Measurements from ENCODE around the gene SEMA6C. TPM values are rescaled to one million over a fixed set of nuclear protein-coding genes. Genes with fewer than 3 reads are reported as not detected.
"Not testable (repeated sequence)": the region's sequence is repeated elsewhere in the genome, so short reads cannot be mapped to it uniquely, and the experiment has no call there.

SEMA6C gene
- total and polyA plus RNA-seq, 2 donors (not counting 1 experiment from before 2014, with no cell fraction given): 0.76 to 0.99 TPM

DNA sequence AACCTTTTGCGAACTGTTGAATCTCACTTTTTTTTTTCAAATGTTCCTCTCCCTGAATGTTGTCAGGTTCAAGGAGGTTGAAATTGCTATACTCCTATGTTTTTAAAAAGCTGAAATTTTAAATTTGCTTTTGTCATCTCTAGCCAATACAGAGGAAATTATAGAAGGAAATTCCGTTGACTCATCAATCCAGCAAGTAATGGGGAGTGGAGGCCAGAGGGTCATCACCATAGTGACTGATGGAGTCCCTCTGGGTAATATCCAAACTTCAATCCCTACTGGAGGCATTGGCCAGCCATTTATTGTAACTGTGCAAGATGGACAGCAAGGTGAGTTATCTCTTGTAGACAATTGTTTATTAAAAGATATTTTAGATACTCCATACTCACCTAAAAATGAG is 39.5 kb downstream of the SEMA6C start:
- Histone ChIP-seq H3K36me3 (ENCODE audit: control insufficient read depth, insufficient read depth, low read length) (no peaks in the 10 kb centered on the region), H3K27ac (ENCODE audit: insufficient read depth, low read length) (peak overlapping the region; percentile 4)

DNA sequence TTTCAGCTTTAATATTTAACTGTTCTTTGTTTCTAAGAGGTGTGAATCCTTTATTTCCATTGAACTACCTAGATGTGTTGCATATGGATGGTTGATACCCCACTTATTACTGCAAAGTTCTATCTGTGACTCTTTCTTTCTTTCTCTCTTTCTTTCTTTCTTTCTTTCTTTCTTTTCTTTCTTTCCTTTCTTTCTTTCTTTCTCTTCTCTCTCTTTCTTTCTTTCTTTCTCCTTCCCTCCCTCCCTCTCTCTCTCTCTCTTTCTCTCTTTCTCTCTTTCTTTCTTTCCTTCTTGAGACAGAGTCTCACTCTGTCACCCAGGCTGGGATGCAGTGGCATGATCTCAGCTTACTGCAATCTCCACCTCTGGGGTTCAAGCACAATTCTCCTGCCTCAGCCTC is 41.8 kb downstream of the SEMA6C start:
- no peaks in the 10 kb centered on the region for H3K9me3 ChIP-seq (ENCODE audit: control insufficient read depth, insufficient read depth, low read depth, low read length)
- H3K9ac ChIP-seq (ENCODE audit: insufficient read depth, low read length): no peak overlapping the region
- no peak for DNase-seq (ENCODE audit: low read depth in 2 of 2)
- H4K20me1 ChIP-seq (ENCODE audit: control insufficient read depth, extremely low read depth, insufficient read depth, low read length): no peaks in the 10 kb centered on the region
- H2AFZ ChIP-seq (ENCODE audit: low read length): no peak overlapping the region
- H3K4me2 ChIP-seq (ENCODE audit: extremely low read depth, insufficient read depth, low read length): no peak overlapping the region
- H3K79me2 ChIP-seq (ENCODE audit: control insufficient read depth, insufficient read depth, low read length): no peaks in the 10 kb centered on the region
- no peak overlapping the region for H3K27ac ChIP-seq (ENCODE audit: insufficient read depth, low read length)
- peaks cover 3% of the 10 kb centered on the region for H3K4me1 ChIP-seq (ENCODE audit: control insufficient read depth, extremely low read depth, insufficient read depth, low read length)
- H3K36me3 ChIP-seq (ENCODE audit: control insufficient read depth, insufficient read depth, low read length): no peaks in the 10 kb centered on the region
- TF ChIP-seq EZH2 (IDR thresholded peaks at IDR 0.05; ENCODE audit: low read length, missing control alignments): no peak
- TF ChIP-seq, protein P1, sequence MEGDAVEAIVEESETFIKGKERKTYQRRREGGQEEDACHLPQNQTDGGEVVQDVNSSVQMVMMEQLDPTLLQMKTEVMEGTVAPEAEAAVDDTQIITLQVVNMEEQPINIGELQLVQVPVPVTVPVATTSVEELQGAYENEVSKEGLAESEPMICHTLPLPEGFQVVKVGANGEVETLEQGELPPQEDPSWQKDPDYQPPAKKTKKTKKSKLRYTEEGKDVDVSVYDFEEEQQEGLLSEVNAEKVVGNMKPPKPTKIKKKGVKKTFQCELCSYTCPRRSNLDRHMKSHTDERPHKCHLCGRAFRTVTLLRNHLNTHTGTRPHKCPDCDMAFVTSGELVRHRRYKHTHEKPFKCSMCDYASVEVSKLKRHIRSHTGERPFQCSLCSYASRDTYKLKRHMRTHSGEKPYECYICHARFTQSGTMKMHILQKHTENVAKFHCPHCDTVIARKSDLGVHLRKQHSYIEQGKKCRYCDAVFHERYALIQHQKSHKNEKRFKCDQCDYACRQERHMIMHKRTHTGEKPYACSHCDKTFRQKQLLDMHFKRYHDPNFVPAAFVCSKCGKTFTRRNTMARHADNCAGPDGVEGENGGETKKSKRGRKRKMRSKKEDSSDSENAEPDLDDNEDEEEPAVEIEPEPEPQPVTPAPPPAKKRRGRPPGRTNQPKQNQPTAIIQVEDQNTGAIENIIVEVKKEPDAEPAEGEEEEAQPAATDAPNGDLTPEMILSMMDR (conservative IDR thresholded peaks at IDR 0.05 in 1 of 2, IDR thresholded peaks at IDR 0.05 in 1 of 2; ENCODE audit: low read depth in 1 of 2, low read length in 2 of 2): no peak
- no peak overlapping the region for H3K4me3 ChIP-seq (replicated peaks in 1 of 4; ENCODE audit: control extremely low read depth in 1 of 4, insufficient read depth in 1 of 4, low read depth in 3 of 4, low read length in 4 of 4)
- H3K27me3 ChIP-seq (ENCODE audit: control insufficient read depth, insufficient read depth, low read length): no peaks in the 10 kb centered on the region

More for the DNA sequence above, 39.5 kb downstream of the SEMA6C start:
- Histone ChIP-seq H4K20me1 (ENCODE audit: control insufficient read depth, extremely low read depth, insufficient read depth, low read length) (no peaks in the 10 kb centered on the region), H3K4me3 (replicated peaks in 1 of 4; ENCODE audit: control extremely low read depth in 1 of 4, insufficient read depth in 1 of 4, low read depth in 3 of 4, low read length in 4 of 4) (no peak overlapping the region), H3K27me3 (ENCODE audit: control insufficient read depth, insufficient read depth, low read length) (no peaks in the 10 kb centered on the region), H3K4me2 (ENCODE audit: extremely low read depth, insufficient read depth, low read length) (no peak overlapping the region), H3K9me3 (ENCODE audit: control insufficient read depth, insufficient read depth, low read depth, low read length) (no peaks in the 10 kb centered on the region), H3K9ac (ENCODE audit: insufficient read depth, low read length) (no peak overlapping the region), H2AFZ (ENCODE audit: low read length) (no peak overlapping the region), H3K4me1 (ENCODE audit: control insufficient read depth, extremely low read depth, insufficient read depth, low read length) (peaks cover 3% of the 10 kb centered on the region), H3K79me2 (ENCODE audit: control insufficient read depth, insufficient read depth, low read length) (no peaks in the 10 kb centered on the region)
- DNase-seq (ENCODE audit: low read depth in 2 of 2): peak; percentile 46 to 47
- TF ChIP-seq, protein P1 (conservative IDR thresholded peaks at IDR 0.05 in 1 of 2, IDR thresholded peaks at IDR 0.05 in 1 of 2; ENCODE audit: low read depth in 1 of 2, low read length in 2 of 2): no peak
- no peak for TF ChIP-seq EZH2 (IDR thresholded peaks at IDR 0.05; ENCODE audit: low read length, missing control alignments)

DNA sequence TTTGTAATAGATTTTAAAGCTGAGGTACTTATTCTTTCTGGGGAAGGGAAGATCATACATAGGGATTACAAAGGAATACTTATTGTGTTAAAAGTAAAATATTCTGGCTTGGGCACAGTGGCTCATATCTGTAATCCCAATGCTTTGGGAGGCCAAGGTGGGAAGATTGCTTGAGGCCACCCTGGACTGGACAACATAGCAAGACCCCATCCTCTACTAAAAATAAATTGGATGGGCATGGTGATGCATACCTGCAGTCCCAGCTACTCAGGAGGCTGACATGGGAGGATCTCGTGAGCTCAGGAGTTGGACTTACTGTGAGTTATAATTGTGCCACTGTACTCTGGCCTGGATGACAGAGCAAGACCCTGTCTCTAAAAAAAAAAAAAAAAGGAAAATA is 48.3 kb downstream of the SEMA6C start:
- TF ChIP-seq, protein P1 (conservative IDR thresholded peaks at IDR 0.05 in 1 of 2, IDR thresholded peaks at IDR 0.05 in 1 of 2; ENCODE audit: low read depth in 1 of 2, low read length in 2 of 2): no peak
- no peak for TF ChIP-seq EZH2 (IDR thresholded peaks at IDR 0.05; ENCODE audit: low read length, missing control alignments)
- H3K27me3 ChIP-seq (ENCODE audit: control insufficient read depth, insufficient read depth, low read length): no peaks in the 10 kb centered on the region
- H3K9me3 ChIP-seq (ENCODE audit: control insufficient read depth, insufficient read depth, low read depth, low read length): no peaks in the 10 kb centered on the region
- H3K27ac ChIP-seq (ENCODE audit: insufficient read depth, low read length): no peak overlapping the region
- no peak overlapping the region for H3K4me3 ChIP-seq (replicated peaks in 1 of 4; ENCODE audit: control extremely low read depth in 1 of 4, insufficient read depth in 1 of 4, low read depth in 3 of 4, low read length in 4 of 4)
- H3K4me2 ChIP-seq (ENCODE audit: extremely low read depth, insufficient read depth, low read length): no peak overlapping the region
- DNase-seq (ENCODE audit: low read depth in 2 of 2): no peak
- H3K9ac ChIP-seq (ENCODE audit: insufficient read depth, low read length): no peak overlapping the region
- H2AFZ ChIP-seq (ENCODE audit: low read length): no peak overlapping the region
- H3K79me2 ChIP-seq (ENCODE audit: control insufficient read depth, insufficient read depth, low read length): no peaks in the 10 kb centered on the region
- no peaks in the 10 kb centered on the region for H3K4me1 ChIP-seq (ENCODE audit: control insufficient read depth, extremely low read depth, insufficient read depth, low read length)
- no peaks in the 10 kb centered on the region for H3K36me3 ChIP-seq (ENCODE audit: control insufficient read depth, insufficient read depth, low read length)
- H4K20me1 ChIP-seq (ENCODE audit: control insufficient read depth, extremely low read depth, insufficient read depth, low read length): no peaks in the 10 kb centered on the region

DNA sequence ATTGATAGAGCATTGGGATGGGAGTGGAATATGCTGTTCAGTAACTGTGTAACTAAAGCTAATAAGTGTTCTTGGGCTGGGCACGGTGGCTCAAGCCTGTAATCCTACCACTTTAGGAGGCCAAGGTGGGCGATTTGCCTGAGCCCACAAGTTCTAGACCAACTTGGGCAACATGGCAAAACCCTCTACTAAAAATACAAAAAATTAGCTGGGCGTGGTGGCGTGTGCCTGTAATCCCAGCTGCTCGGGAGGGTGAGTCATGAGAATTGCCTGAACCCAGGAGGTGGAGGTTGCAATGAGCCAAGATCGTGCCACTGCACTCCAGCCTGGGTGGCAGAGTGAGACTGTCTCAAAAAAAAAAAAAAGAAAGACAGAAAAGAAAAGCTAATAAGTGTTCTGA is 49.0 kb downstream of the SEMA6C start:
- not testable (repeated sequence) for H3K36me3 ChIP-seq (ENCODE audit: control insufficient read depth, insufficient read depth, low read length); H3K9ac ChIP-seq (ENCODE audit: insufficient read depth, low read length); H3K79me2 ChIP-seq (ENCODE audit: control insufficient read depth, insufficient read depth, low read length); H3K4me3 ChIP-seq (replicated peaks in 1 of 4; ENCODE audit: control extremely low read depth in 1 of 4, insufficient read depth in 1 of 4, low read depth in 3 of 4, low read length in 4 of 4); H3K27ac ChIP-seq (ENCODE audit: insufficient read depth, low read length); H4K20me1 ChIP-seq (ENCODE audit: control insufficient read depth, extremely low read depth, insufficient read depth, low read length); H3K4me2 ChIP-seq (ENCODE audit: extremely low read depth, insufficient read depth, low read length); H3K27me3 ChIP-seq (ENCODE audit: control insufficient read depth, insufficient read depth, low read length); H3K4me1 ChIP-seq (ENCODE audit: control insufficient read depth, extremely low read depth, insufficient read depth, low read length); H2AFZ ChIP-seq (ENCODE audit: low read length); H3K9me3 ChIP-seq (ENCODE audit: control insufficient read depth, insufficient read depth, low read depth, low read length)
- DNase-seq (ENCODE audit: low read depth in 2 of 2): peak; percentile 5 to 11

Measured in fibroblast of lung (primary cell).